ENCODE results near the gene GPC3.
A peak's percentile ranks its signal among the peaks of the same experiment; 100 is the strongest.
"Not testable (repeated sequence)": the region's sequence is repeated elsewhere in the genome, so short reads cannot be mapped to it uniquely, and the experiment has no call there.

GPC3 gene

DNA sequence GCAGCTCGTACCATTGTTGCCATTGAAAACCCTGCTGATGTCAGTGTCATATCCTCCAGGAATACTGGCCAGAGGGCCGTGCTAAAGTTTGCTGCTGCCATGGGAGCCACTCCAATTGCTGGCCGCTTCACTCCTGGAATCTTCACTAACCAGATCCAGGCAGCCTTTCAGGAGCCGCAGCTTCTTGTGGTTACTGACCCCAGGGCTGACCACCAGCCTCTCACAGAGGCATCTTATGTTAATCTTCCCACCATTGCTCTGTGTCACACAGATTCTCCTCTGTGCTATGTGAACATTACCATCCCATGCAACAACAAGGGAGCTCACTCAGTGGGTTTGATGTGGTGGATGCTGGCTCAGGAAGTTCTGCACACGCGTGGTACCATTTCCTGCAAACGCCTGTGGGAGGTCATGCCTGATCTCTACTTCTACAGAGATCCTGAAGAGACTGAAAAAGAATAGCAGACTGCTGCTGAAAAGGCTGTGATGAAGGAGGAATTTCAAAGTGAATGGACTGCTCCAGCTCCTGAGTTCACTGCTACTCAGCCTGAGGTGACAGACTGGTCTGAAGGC lies 222.3 kb downstream of the GPC3 start:
- DNase-seq (ENCODE audit: low spot score), result not testable (repeated sequence)

GRCh38 chrX:133754657-133755056 lies 230.7 kb downstream of the GPC3 start:
- no peak for DNase-seq (ENCODE audit: low spot score)

DNA sequence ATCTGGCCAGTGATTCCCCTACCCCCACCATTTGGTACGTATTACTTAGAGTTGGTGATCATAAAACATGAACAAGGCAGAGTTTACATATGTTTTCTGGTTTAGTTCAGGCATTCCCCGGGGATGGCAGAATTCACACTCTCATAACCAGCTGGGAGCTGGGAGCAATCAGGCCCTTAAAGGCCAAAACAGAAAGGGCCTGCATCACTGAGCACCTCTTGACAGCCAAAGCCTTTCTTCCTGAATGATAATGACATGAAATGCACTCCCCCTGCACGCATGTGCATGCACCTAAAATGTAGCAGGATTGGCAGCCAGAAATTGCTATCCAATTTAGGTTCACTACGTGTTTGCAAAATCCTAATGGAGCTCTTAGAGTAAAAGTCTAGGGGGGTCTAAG lies 235.4 kb downstream of the GPC3 start:
- no peak for DNase-seq (ENCODE audit: low spot score)

DNA sequence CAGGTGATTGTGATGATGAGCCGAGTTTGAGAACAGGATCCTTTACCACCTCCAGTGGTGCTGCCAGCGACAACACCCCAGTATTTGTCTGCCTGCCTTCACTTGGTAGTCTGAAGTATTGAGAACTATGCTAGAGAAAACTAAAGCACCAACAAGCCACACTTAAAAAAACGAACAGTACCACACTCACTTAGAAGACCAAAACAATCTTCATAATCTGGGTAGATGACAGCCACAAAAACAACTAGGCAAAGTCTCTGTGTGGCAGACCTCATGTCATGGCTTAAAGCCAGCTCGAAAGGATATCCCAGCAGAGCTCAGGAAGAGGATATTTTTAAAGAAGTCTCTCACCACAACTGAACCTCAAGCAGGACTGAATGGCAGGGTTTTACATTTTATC lies 236.0 kb downstream of the GPC3 start:
- DNase-seq (ENCODE audit: low spot score), result no peak

DNA sequence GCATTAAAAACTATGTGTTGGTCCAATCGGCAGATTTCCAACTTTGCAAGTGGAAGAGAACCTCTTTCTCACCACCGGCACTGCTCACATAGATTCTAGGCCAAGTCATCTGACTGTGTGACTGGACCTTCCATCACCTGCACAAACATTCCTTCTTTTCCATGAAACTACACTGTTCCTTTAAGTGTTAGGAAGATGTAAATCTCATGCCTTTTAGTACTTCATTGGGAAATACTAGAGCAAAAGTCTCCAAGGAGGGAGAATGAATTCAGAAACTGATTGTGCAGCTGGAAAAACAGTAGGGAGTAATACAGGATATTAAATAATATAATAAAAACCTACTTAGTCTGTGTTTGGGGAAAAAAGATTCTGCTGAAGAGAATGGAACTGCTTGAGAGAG lies 238.2 kb downstream of the GPC3 start:
- DNase-seq (ENCODE audit: low spot score), result no peak

DNA sequence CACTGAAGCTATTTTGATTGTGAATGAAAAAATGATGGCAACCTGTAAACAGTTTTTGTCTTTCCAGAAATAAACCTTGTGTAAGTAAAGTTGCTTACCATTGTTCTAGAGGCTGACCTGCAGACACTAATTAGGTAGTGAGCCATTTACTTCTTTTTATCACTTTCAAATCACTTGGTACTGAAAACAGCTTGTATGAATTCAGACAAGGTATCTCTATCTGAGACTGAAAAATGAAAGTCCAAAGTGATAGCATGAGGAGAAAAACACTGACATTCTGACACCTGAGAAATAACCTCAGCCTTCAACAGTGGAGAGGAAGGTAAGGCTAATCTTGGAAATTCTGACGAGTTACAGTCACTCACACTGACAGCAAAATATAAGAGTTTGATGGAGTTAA lies 238.8 kb downstream of the GPC3 start:
- no peak for DNase-seq (ENCODE audit: low spot score)

- no peak for DNase-seq (ENCODE audit: low spot score)
Measured at GRCh38 chrX:133745349-133745748, 240.0 kb downstream of the GPC3 start.

GRCh38 chrX:133742602-133743305 lies 242.6 kb downstream of the GPC3 start:
- no peak for DNase-seq (ENCODE audit: low spot score)

- DNase-seq (ENCODE audit: low spot score), result no peak
Measured at GRCh38 chrX:133741303-133741702, 244.1 kb downstream of the GPC3 start.

DNA sequence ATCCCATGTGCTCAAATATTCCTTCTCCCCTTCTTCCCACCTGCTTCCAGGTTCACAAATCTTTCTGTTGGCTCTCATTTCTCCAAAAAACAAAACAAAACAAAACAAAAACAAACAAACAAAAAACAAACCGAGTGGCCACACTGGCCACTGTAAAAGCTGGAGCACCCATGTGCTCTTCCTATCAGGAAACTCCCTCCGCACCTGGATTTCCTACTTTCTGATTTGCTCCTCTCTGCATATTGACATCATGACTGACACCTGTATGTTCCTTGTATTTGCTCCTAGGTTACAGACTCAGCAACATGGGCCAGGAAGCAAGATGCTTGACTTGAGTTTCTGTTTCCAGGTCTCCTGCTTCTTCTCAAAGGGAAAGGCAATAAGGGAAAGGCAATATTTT lies 258.8 kb downstream of the GPC3 start:
- no peak for DNase-seq (ENCODE audit: low spot score)

DNA sequence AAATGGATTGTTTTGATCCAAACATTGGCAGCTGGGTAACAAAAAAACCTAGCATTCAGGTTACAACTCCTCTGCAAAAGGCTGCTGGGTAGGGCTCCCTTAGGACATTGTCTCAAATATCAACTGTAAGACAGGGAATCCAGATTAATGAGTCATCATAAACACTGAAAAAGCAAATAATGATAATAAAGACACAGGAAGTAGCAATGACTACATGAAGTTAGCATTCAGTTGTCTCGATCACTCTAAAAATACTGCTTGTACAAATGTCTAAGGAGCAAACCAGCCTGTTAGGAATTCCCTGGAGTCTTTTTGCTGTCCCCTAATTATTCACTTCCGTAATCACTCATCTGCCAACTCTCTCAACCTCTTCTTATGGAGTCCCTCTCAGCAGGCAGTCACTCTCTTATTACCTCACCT lies 259.2 kb downstream of the GPC3 start:
- DNase-seq (ENCODE audit: low spot score), result peak; percentile 41

DNA sequence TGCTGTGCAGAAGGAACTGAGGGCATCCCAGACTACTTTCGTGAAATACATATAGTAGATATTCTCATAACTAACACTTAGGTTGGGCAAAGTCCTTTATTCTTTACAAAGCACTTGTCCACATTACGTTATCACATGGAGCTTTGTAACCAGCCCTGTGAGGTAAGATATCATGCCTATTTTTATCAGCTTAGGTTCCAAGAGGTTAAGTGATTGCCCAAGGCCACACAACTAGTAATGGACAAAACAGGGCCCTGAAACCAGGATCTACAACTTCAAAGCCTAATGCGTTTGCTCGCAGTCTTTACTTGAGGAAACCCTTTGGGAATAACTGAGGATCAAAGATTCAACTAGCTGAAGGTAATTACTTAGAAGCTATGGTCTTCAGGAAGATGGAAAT lies 261.5 kb downstream of the GPC3 start:
- DNase-seq (ENCODE audit: low spot score), result no peak

GRCh38 chrX:133722756-133723155 lies 262.6 kb downstream of the GPC3 start:
- DNase-seq (ENCODE audit: low spot score), result no peak

DNA sequence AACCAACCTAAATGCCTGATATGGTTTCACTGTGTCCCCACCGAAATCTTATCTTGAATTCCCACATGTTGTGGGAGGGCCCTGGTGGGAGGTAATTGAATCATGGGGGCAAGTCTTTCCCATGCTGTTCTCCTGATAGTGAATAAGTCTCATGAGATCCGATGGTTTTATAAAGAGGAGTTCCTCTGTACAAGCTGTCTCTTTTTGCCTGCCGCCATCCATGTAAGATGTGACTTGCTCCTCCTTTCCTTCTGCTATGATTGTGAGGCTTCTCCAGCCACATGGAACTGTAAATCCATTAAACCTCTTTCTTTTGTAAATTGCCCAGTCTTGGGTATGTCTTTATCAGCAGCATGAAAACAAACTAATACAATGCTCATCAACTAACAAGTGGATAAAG lies 265.1 kb downstream of the GPC3 start:
- not testable (repeated sequence) for DNase-seq (ENCODE audit: low spot score)

DNA sequence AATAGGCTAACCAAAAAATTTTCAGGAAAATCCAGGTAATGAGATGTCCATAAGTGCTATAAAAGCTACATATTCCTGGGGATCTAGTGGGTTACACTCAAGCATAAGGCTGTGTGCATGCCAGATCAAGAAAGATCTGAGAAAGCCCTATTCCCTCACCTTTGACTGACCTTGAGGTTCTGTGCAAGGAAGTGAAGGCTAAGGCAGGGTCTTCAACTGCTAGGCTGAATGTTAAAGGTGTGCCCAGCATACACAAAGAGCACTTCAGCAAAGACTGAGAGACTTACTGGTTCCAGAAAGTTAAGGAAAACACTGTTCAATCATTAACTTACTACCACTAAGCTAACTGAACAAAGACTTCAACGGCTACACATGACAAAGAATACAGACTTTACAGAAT lies 269.7 kb downstream of the GPC3 start:
- no peak for DNase-seq (ENCODE audit: low spot score)

GRCh38 chrX:133709501-133709900 lies 275.9 kb downstream of the GPC3 start:
- DNase-seq (ENCODE audit: low spot score), result no peak

GRCh38 chrX:133706890-133707289 lies 278.5 kb downstream of the GPC3 start:
- DNase-seq (ENCODE audit: low spot score), result no peak

GRCh38 chrX:133702230-133702629 lies 283.2 kb downstream of the GPC3 start:
- DNase-seq (ENCODE audit: low spot score), result no peak

GRCh38 chrX:133699023-133699728 lies 286.2 kb downstream of the GPC3 start:
- DNase-seq (ENCODE audit: low spot score), result no peak

DNA sequence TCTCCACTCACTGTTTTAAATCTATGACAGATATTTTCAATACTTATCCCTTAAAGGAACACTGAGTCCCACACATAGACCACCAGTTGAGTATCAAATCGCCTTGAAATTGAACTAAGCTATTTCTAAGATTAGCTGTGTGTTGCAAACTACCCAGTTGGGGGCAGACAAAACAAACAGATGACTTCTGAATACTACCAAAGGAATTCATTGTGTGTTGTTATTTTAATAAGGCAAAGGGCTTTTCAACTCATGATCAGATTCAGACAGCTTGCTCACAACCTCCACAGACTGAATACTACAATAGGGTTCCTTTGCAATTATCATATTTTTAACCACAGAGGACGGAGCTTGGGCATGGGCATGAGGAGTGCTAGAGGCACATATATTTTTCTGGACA lies 287.1 kb downstream of the GPC3 start:
- DNase-seq (ENCODE audit: low spot score), result no peak

DNA sequence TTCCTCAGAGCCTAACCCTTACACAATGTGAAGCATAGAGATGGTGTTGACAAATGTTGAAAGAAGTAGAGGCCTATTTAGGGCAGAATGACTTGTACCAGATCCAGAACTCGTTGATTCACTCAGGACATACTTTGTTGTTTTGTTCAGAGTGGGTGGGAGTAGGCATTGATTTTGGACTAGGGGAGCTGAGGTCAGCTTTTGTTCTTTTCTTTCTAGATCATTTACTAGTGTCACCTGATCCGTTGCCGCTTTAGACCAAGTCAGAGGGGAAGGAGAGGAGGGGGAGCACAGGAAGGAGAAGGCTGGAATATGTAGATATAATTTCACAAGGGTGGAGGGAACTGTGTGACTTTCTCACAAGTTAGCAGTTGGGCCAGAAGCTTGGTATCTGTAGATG lies 287.7 kb downstream of the GPC3 start:
- DNase-seq (ENCODE audit: low spot score), result no peak

- no peak for DNase-seq (ENCODE audit: low spot score)
Measured at GRCh38 chrX:133689997-133690599, 295.3 kb downstream of the GPC3 start.

DNA sequence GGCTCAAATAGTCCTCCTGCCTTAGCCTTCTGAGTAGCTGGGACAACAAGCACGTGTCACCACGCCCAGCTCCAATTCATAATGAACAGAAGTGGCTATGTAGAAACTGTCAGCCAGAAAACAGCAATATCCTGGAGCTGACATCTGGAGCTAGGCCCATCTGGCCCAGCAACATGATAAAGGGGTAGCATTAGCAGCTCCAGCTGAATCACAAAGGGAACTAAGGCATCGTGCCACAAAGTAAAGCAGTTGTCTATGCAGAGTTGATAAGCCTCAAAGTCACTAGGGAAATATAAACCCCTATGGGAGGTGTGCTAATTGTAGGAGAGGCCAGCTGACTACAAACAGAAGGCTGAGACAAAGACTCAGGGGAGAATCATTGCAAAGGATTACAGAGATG lies 299.6 kb downstream of the GPC3 start:
- DNase-seq (ENCODE audit: low spot score), result no peak
